SU-DHL-6 (cell line): ENCODE results near the gene DENND1C.

Experiments used
- EZH2phosphoT487 ChIP-seq: fragments of 200-600 bp; sonication (generic), shearing (Covaris generic); conservative IDR thresholded peaks from 2 replicates; pipeline ENCODE4 v1.6.1; 2018; ENCODE audit warnings: mild to moderate bottlenecking, antibody characterized with exemption, low read length, moderate library complexity, mixed read lengths
- TF ChIP-seq, protein P1 (sequence below): fragments of 200-600 bp; sonication (generic); IDR thresholded peaks from one replicate; pipeline ENCODE4 v1.5.1; 2017; ENCODE audit warnings: antibody characterized with exemption, mild to moderate bottlenecking, low read length, moderate library complexity; ENCODE audit not compliant: insufficient read depth, poor library complexity, severe bottlenecking

GRCh38 chr19:6516018-6516658 is 34.6 kb upstream of the DENND1C start:
- TF ChIP-seq, protein P1, sequence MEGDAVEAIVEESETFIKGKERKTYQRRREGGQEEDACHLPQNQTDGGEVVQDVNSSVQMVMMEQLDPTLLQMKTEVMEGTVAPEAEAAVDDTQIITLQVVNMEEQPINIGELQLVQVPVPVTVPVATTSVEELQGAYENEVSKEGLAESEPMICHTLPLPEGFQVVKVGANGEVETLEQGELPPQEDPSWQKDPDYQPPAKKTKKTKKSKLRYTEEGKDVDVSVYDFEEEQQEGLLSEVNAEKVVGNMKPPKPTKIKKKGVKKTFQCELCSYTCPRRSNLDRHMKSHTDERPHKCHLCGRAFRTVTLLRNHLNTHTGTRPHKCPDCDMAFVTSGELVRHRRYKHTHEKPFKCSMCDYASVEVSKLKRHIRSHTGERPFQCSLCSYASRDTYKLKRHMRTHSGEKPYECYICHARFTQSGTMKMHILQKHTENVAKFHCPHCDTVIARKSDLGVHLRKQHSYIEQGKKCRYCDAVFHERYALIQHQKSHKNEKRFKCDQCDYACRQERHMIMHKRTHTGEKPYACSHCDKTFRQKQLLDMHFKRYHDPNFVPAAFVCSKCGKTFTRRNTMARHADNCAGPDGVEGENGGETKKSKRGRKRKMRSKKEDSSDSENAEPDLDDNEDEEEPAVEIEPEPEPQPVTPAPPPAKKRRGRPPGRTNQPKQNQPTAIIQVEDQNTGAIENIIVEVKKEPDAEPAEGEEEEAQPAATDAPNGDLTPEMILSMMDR, result no peak
- no peak for TF ChIP-seq EZH2phosphoT487
